GM18505 (cell line): ENCODE data around the gene ZPBP2.
"Not testable (repeated sequence)": the region's sequence is repeated elsewhere in the genome, so short reads cannot be mapped to it uniquely, and the experiment has no call there.

Source experiments
- ATAC-seq: cut with Tn5 transposase; IDR thresholded peaks from one replicate; pipeline ENCODE4 v1.9.1; 2021; ENCODE audit not compliant: unreplicated experiment
- POLR2A ChIP-seq: IDR thresholded peaks from 4 replicates; pipeline ENCODE4 v1.6.1; 2011; ENCODE audit warnings: borderline replicate concordance; ENCODE audit not compliant: insufficient read depth, insufficient read length; ENCODE audit errors: extremely low read depth

ZPBP2 gene

GRCh38 chr17:39838784-39839183 is 29.2 kb upstream of the ZPBP2 start:
- no peak for TF ChIP-seq POLR2A
- no peak for ATAC-seq

GRCh38 chr17:39841134-39841683 is 26.8 kb upstream of the ZPBP2 start:
- no peak for TF ChIP-seq POLR2A
- ATAC-seq: no peak

GRCh38 chr17:39845052-39845846 is 22.8 kb upstream of the ZPBP2 start:
- no peak for ATAC-seq
- TF ChIP-seq POLR2A: no peak

- no peak for TF ChIP-seq POLR2A
- ATAC-seq: no peak
These were observed 21.8 kb upstream of the ZPBP2 start for GRCh38 chr17:39846205-39846604.

- no peak for ATAC-seq
- TF ChIP-seq POLR2A: no peak
These were observed 19.4 kb upstream of the ZPBP2 start for GRCh38 chr17:39848600-39848999.

- not testable (repeated sequence) for ATAC-seq
These were observed 17.8 kb upstream of the ZPBP2 start for GRCh38 chr17:39850186-39850585.

GRCh38 chr17:39852239-39852638 is 15.8 kb upstream of the ZPBP2 start:
- no peak for TF ChIP-seq POLR2A
- ATAC-seq: no peak

- no peak for TF ChIP-seq POLR2A
- ATAC-seq: no peak
These were observed 13.1 kb upstream of the ZPBP2 start for GRCh38 chr17:39854909-39855308.

GRCh38 chr17:39855911-39856649 is 11.9 kb upstream of the ZPBP2 start:
- ATAC-seq: not testable (repeated sequence)

- peak; percentile 37 for TF ChIP-seq POLR2A
- ATAC-seq: no peak
These were observed 6.8 kb upstream of the ZPBP2 start for GRCh38 chr17:39861235-39861634.

GRCh38 chr17:39863244-39863917 is 4.6 kb upstream of the ZPBP2 start:
- ATAC-seq: no peak
- no peak for TF ChIP-seq POLR2A

- peak; percentile 79 for TF ChIP-seq POLR2A
- peak; percentile 50 for ATAC-seq
These were observed 3.9 kb upstream of the ZPBP2 start, which contains the start of gene IKZF3 for GRCh38 chr17:39863918-39864746. IKZF3 (minus strand) TSS chr17:39864312; CDS start chr17:39864126, 186 bp downstream.

- no peak for TF ChIP-seq POLR2A
- ATAC-seq: no peak
These were observed 1.8 kb upstream of the ZPBP2 start for GRCh38 chr17:39866013-39866730.
